Panc1 (cell line): Measurements from ENCODE around the gene ALX4. TPM values are rescaled to one million over a fixed set of nuclear protein-coding genes. Genes with fewer than 3 reads are reported as not detected.

Source experiments
- ATAC-seq: fragments of 200-7000 bp; cut with Tn5 transposase; 2 replicates; pipeline ENCODE4 v1.9.1; 2020; ENCODE audit warnings: mild to moderate bottlenecking, moderate library complexity
- BruUV-seq: library from RNA; stranded (reverse); fragments of 400-500 nt; replicated peaks from 2 replicates; lab custom pipeline; 2021; lab: Mats Ljungman, UMichigan
- CTCF ChIA-PET: fragments of 300-600 bp; sonication (Branson Sonifier 250); formaldehyde crosslinking; loops from one replicate; lab custom pipeline; 2022; ENCODE audit warnings: antibody characterized with exemption; lab: Charles Lee
- POLR2A ChIA-PET: fragments of 300-600 bp; sonication (Branson Sonifier 250); formaldehyde crosslinking; loops from one replicate; lab custom pipeline; 2022; ENCODE audit warnings: antibody characterized with exemption; lab: Charles Lee
- DNase-seq: peaks from one replicate; pipeline ENCODE4 v3.0.0-alpha.2; 2010; ENCODE audit warnings: low read depth, low spot score
- H3K27ac ChIP-seq: 2 replicates; pipeline ENCODE4 v1.5.1; 2011; ENCODE audit warnings: mild to moderate bottlenecking, low read length, inconsistent platforms
- H3K27me3 ChIP-seq: fragments of 200-500 bp; sonication (Bioruptor generic); 2 replicates; pipeline ENCODE4 v1.6.0; 2014; ENCODE audit warnings: low read length, inconsistent platforms; ENCODE audit not compliant: control insufficient read depth, insufficient read depth
- H3K36me3 ChIP-seq: fragments of 200-500 bp; sonication (Bioruptor generic); 2 replicates; pipeline ENCODE4 v1.5.1; 2014; ENCODE audit warnings: inconsistent platforms, mild to moderate bottlenecking, low read length, moderate library complexity; ENCODE audit not compliant: control insufficient read depth, insufficient read depth
- H3K4me1 ChIP-seq: 2 replicates; pipeline ENCODE4 v1.5.1; 2011; ENCODE audit warnings: inconsistent platforms, mild to moderate bottlenecking, low read length, moderate library complexity; ENCODE audit not compliant: control insufficient read depth, insufficient read depth
- H3K4me3 ChIP-seq, 2 experiments: 2 replicates each; pipeline ENCODE4 v1.5.1; 2011 to 2012; ENCODE audit warnings: low read depth in 2 of 2, low read length in 2 of 2, mild to moderate bottlenecking in 2 of 2, inconsistent platforms in 1 of 2, moderate library complexity in 1 of 2
- H3K9me3 ChIP-seq: fragments of 200-500 bp; sonication (Bioruptor generic); 2 replicates; pipeline ENCODE4 v1.5.1; 2014; ENCODE audit warnings: low read depth, mild to moderate bottlenecking, inconsistent platforms, low read length, moderate library complexity; ENCODE audit not compliant: control insufficient read depth, insufficient read depth
- POLR2AphosphoS5 ChIP-seq: IDR thresholded peaks from 2 replicates; pipeline ENCODE4 v1.6.1; 2012; ENCODE audit warnings: mild to moderate bottlenecking, low read depth, low read length, moderate library complexity
- SIN3A ChIP-seq: IDR thresholded peaks from 2 replicates; pipeline ENCODE4 v1.6.1; 2012; ENCODE audit warnings: low read depth, mild to moderate bottlenecking, low read length, moderate library complexity, borderline replicate concordance; ENCODE audit not compliant: insufficient read depth
- TCF7L2 ChIP-seq: IDR thresholded peaks from 2 replicates; pipeline ENCODE4 v1.6.1; 2011; ENCODE audit warnings: mild to moderate bottlenecking, low read depth, low read length, inconsistent platforms
- in situ Hi-C: cut with HindIII; loops from 2 replicates; pipeline ENCODE4 v1.10.0; 2016; ENCODE audit warnings: low sequenced_read_pairs, low pct_unique_long_range_greater_than_20kb
- intact Hi-C: fragments of 100-400 bp; cut with micrococcal nuclease; formaldehyde crosslinking; loops from one replicate; pipeline ENCODE4 v1.10.0; 2022; ENCODE audit not compliant: unreplicated experiment
- total RNA-seq: library from RNA; stranded (reverse); gene quantifications from one replicate; pipeline ENCODE4 v1.2.1, GENCODE V29; 2021; ENCODE audit not compliant: unreplicated experiment
- TF ChIP-seq, protein P1 (sequence below): fragments of 450-650 bp; IDR thresholded peaks from 2 replicates; pipeline ENCODE4 v1.5.1; 2017; ENCODE audit warnings: mild to moderate bottlenecking
- TF ChIP-seq, protein P2 (sequence below), 2 experiments: IDR thresholded peaks; 2 replicates each; pipeline ENCODE4 v1.6.1; 2011 to 2012; ENCODE audit warnings: low read depth in 2 of 2, control low read depth in 1 of 2, low read length in 1 of 2, mild to moderate bottlenecking in 1 of 2, moderate library complexity in 1 of 2; ENCODE audit not compliant: insufficient read depth in 1 of 2

The ALX4 gene
- total RNA-seq, 1 experiment from 2014 or later = 1.0 TPM

DNA sequence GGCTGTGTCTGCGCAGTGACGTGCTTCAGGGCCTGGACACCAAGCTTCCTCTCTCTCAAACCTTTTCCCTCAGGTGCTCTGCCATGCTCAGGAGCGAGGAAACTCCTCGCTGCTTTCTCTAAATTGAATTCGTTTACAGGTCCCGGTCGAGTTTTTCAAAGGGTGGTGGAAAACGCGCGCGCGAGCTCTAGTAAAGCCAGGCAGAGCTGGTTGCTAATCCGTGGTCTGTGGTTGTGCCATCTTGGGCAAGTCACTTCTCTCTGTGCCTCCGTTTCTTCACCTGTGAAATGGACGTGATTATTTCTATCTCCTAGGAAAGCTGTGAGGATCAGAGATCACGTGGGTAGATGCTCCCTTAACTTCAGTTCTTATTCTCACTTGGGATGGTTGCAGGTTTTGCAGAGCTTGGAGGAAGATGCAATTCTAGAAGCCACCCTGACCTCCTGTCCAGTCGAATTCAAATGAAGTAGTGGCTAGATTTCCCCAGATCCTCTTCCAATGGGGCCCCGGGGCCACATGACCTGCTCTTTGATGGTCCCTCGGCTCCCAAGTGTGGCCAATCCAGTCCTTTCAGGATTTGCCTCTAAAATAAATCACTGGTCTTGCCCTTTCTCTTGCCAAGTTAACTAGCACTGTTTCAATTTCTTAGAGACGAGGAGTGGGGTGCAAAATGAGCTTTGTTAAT lies 10.5 kb upstream of the ALX4 start:
- Histone ChIP-seq H3K36me3 (no peaks in the 10 kb centered on the region), H3K4me1 (peaks cover 9% of the 10 kb centered on the region), H3K27ac (no peak overlapping the region), H3K4me3 (peak overlapping the region; percentile 24 to 37; a peak in 3 of 4 replicates), H3K27me3 (peaks cover 42% of the 10 kb centered on the region), H3K9me3 (no peaks in the 10 kb centered on the region)
- ATAC-seq (no peak), DNase-seq (no peak)
- intact Hi-C loops = no loop called here
- TF ChIP-seq, protein P1, sequence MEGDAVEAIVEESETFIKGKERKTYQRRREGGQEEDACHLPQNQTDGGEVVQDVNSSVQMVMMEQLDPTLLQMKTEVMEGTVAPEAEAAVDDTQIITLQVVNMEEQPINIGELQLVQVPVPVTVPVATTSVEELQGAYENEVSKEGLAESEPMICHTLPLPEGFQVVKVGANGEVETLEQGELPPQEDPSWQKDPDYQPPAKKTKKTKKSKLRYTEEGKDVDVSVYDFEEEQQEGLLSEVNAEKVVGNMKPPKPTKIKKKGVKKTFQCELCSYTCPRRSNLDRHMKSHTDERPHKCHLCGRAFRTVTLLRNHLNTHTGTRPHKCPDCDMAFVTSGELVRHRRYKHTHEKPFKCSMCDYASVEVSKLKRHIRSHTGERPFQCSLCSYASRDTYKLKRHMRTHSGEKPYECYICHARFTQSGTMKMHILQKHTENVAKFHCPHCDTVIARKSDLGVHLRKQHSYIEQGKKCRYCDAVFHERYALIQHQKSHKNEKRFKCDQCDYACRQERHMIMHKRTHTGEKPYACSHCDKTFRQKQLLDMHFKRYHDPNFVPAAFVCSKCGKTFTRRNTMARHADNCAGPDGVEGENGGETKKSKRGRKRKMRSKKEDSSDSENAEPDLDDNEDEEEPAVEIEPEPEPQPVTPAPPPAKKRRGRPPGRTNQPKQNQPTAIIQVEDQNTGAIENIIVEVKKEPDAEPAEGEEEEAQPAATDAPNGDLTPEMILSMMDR = no peak
- TF ChIP-seq POLR2AphosphoS5 (no peak), TCF7L2 (no peak), SIN3A (no peak)
- in situ Hi-C loops = no loop called here
- CTCF ChIA-PET = interaction anchor here (0.5 kb wide), 1 partner anchor 16 kb away, joined by 3 read pairs; no protein-coding TSS in a partner anchor
- no TSS peak for BruUV-seq
- POLR2A ChIA-PET = no interaction called here

DNA sequence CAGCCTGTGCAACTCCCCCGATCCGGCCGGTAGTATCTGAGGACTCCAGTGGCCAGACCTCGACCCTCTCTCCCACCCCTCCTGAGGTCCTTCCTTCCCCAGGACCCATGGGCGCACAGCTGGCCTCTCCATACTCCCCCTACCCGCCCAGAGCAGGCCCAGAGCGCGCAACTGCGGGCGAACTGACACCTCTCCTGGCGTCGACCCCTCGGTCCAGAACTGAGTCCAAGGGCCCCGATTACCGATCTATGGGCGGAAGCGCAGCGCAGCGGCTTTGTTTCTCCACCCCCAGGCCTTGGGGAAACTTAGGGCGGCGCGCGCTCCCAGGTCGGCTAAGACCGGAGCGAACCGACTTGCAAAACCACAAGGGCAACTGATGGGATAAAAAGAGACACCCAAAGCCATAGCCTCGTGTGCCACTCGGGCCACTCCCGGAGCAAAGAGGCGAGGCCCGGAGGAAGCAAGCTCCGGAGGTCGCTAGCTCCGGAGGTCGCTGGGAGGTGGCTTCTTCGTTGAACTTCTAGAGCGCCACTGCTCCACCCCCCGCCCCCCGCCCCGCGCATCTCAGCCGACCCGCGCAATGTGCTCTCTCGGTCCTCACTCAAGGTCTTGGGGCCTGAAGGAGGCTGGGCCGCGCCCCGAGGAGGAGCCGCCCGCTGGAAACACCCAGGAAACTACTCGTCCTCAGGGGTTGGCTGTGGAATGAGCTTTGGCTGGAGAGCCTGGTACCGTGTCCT lies 9.8 kb upstream of the ALX4 start:
- in situ Hi-C loops = no loop called here
- ChIA-PET POLR2A (no interaction called here), CTCF (interaction anchor here (0.5 kb wide), 1 partner anchor 15 kb away, joined by 3 read pairs; no protein-coding TSS in a partner anchor)
- no TSS peak for BruUV-seq
- no peak for DNase-seq
- TF ChIP-seq POLR2AphosphoS5 = no peak
- TF ChIP-seq, protein P1 = no peak
- no peak for TF ChIP-seq SIN3A
- TF ChIP-seq, protein P2, sequence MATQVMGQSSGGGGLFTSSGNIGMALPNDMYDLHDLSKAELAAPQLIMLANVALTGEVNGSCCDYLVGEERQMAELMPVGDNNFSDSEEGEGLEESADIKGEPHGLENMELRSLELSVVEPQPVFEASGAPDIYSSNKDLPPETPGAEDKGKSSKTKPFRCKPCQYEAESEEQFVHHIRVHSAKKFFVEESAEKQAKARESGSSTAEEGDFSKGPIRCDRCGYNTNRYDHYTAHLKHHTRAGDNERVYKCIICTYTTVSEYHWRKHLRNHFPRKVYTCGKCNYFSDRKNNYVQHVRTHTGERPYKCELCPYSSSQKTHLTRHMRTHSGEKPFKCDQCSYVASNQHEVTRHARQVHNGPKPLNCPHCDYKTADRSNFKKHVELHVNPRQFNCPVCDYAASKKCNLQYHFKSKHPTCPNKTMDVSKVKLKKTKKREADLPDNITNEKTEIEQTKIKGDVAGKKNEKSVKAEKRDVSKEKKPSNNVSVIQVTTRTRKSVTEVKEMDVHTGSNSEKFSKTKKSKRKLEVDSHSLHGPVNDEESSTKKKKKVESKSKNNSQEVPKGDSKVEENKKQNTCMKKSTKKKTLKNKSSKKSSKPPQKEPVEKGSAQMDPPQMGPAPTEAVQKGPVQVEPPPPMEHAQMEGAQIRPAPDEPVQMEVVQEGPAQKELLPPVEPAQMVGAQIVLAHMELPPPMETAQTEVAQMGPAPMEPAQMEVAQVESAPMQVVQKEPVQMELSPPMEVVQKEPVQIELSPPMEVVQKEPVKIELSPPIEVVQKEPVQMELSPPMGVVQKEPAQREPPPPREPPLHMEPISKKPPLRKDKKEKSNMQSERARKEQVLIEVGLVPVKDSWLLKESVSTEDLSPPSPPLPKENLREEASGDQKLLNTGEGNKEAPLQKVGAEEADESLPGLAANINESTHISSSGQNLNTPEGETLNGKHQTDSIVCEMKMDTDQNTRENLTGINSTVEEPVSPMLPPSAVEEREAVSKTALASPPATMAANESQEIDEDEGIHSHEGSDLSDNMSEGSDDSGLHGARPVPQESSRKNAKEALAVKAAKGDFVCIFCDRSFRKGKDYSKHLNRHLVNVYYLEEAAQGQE (IDR thresholded peaks at IDR 0.05; ENCODE audit: insufficient read depth in 1 of 2, low read depth in 2 of 2, low read length in 1 of 2) = no peak
- no peak for TF ChIP-seq TCF7L2
- Histone ChIP-seq H3K27ac (no peak overlapping the region), H3K4me3 (peak overlapping the region; percentile 24 to 37; a peak in 3 of 4 replicates), H3K27me3 (peaks cover 42% of the 10 kb centered on the region), H3K9me3 (no peaks in the 10 kb centered on the region), H3K4me1 (peaks cover 9% of the 10 kb centered on the region), H3K36me3 (no peaks in the 10 kb centered on the region)
- peak; percentile 61 for ATAC-seq
- intact Hi-C loops = no loop called here
